Chondrocyte (in vitro differentiated cells): ENCODE data around the gene IL1F10. TPM values are rescaled to one million over a fixed set of nuclear protein-coding genes. Genes with fewer than 3 reads are reported as not detected.

Experiments used
- DNase-seq: peaks from one replicate; pipeline ENCODE4 v3.0.0; 2021; ENCODE audit warnings: mixed read lengths, low spot score
- H3K27ac Mint-ChIP-seq: one replicate; pipeline ENCODE4 v1.8.0; 2021; ENCODE audit warnings: mild to moderate bottlenecking, moderate library complexity, mixed read lengths; ENCODE audit not compliant: unreplicated experiment
- H3K27me3 Mint-ChIP-seq: 2 replicates; pipeline ENCODE4 v1.8.0; 2021; ENCODE audit warnings: low read depth, mixed read lengths
- H3K36me3 Mint-ChIP-seq: 2 replicates; pipeline ENCODE4 v1.8.0; 2021; ENCODE audit warnings: low read depth, mixed read lengths
- H3K4me1 Mint-ChIP-seq: 2 replicates; pipeline ENCODE4 v1.8.0; 2021; ENCODE audit warnings: low read depth, mild to moderate bottlenecking, mixed read lengths
- H3K4me3 Mint-ChIP-seq: one replicate; pipeline ENCODE4 v1.8.0; 2021; ENCODE audit warnings: mild to moderate bottlenecking, moderate library complexity, mixed read lengths; ENCODE audit not compliant: unreplicated experiment
- H3K9me3 Mint-ChIP-seq: 2 replicates; pipeline ENCODE4 v1.8.0; 2021; ENCODE audit warnings: low read depth, mixed read lengths
- CTCF ChIP-seq: fragments of 200-600 bp; sonication (generic); IDR thresholded peaks from 2 replicates; pipeline ENCODE4 v1.5.0; 2021; ENCODE audit warnings: antibody characterized with exemption, mild to moderate bottlenecking, moderate library complexity
- total RNA-seq: library from RNA; stranded (reverse); gene quantifications from 3 replicates; pipeline ENCODE4 v1.2.1, GENCODE V29; 2021

IL1F10 gene
- total RNA-seq, 1 donor from 2014 or later = not detected

GRCh38 chr2:113079131-113079530 is 11.4 kb downstream of the IL1F10 start:
- no peak overlapping the region for H3K27ac Mint-ChIP-seq
- no peaks in the 10 kb centered on the region for H3K4me1 Mint-ChIP-seq
- H3K4me3 Mint-ChIP-seq = no peak overlapping the region
- no peak for TF ChIP-seq CTCF
- H3K27me3 Mint-ChIP-seq = peaks cover 51% of the 10 kb centered on the region
- H3K9me3 Mint-ChIP-seq = no peaks in the 10 kb centered on the region
- DNase-seq = no peak
- H3K36me3 Mint-ChIP-seq = no peaks in the 10 kb centered on the region

- H3K27me3 Mint-ChIP-seq = peaks cover 55% of the 10 kb centered on the region
- DNase-seq = no peak
- TF ChIP-seq CTCF = peak; percentile 78
- no peak overlapping the region for H3K27ac Mint-ChIP-seq
- H3K4me3 Mint-ChIP-seq = no peak overlapping the region
- H3K36me3 Mint-ChIP-seq = no peaks in the 10 kb centered on the region
- no peaks in the 10 kb centered on the region for H3K9me3 Mint-ChIP-seq
- no peaks in the 10 kb centered on the region for H3K4me1 Mint-ChIP-seq
Observed at GRCh38 chr2:113080134-113080533, 12.4 kb downstream of the IL1F10 start.

- Mint-ChIP-seq H3K4me1 (no peaks in the 10 kb centered on the region), H3K9me3 (no peaks in the 10 kb centered on the region), H3K27me3 (peaks cover 51% of the 10 kb centered on the region), H3K27ac (no peak overlapping the region), H3K4me3 (no peak overlapping the region), H3K36me3 (no peaks in the 10 kb centered on the region)
- no peak for TF ChIP-seq CTCF
- DNase-seq = no peak
Observed at GRCh38 chr2:113081488-113082210, 13.9 kb downstream of the IL1F10 start.

- Mint-ChIP-seq H3K4me3 (no peak overlapping the region), H3K4me1 (no peaks in the 10 kb centered on the region), H3K27ac (no peak overlapping the region), H3K9me3 (no peaks in the 10 kb centered on the region), H3K36me3 (no peaks in the 10 kb centered on the region), H3K27me3 (peaks cover 48% of the 10 kb centered on the region)
- DNase-seq = no peak
- no peak for TF ChIP-seq CTCF
Observed at GRCh38 chr2:113083296-113083695, 15.5 kb downstream of the IL1F10 start.

- TF ChIP-seq CTCF = peak; percentile 66
- no peak for DNase-seq
- H3K4me1 Mint-ChIP-seq = no peaks in the 10 kb centered on the region
- no peak overlapping the region for H3K4me3 Mint-ChIP-seq
- peaks cover 42% of the 10 kb centered on the region for H3K27me3 Mint-ChIP-seq
- H3K27ac Mint-ChIP-seq = no peak overlapping the region
- H3K9me3 Mint-ChIP-seq = no peaks in the 10 kb centered on the region
- H3K36me3 Mint-ChIP-seq = no peaks in the 10 kb centered on the region
Observed at GRCh38 chr2:113084249-113085000, 16.7 kb downstream of the IL1F10 start.
